Measurements from ENCODE around the gene RARRES1.
A peak's percentile ranks its signal among the peaks of the same experiment; 100 is the strongest.

RARRES1 gene

DNA sequence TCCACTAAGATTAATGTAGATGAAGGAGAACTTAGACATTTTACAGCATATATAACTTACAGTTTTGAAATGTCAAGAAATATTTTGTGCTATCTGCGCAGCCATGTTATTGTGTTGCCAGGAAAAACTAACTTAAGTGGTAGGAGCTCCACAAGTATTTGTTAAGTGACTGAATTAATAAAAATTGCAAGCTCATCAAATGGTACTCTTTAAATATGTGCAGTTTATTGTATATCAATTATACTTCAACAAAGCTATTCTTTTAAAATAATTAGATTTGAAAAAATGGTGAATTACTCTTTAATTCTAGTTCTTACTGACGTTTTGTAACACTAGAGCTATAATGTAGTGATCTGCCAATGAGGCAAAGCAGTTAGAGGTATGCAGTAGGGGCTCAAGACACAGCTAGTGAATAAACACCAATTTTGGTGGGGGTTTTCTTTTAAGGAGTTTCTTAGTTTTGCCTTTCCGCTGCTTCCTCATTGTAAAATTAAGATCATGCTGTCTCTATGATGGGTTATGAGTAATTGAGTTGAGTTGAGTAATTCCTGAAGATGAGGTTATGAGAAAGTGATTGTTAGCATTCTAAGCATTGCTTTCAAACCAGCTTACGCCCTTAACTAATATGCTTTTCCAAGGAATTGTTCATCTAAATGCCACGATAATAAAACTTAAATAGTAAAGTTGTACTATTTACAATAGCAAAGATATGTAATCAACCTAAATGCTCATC is 48.9 kb downstream of the RARRES1 start:
- DNase-seq = no peak

DNA sequence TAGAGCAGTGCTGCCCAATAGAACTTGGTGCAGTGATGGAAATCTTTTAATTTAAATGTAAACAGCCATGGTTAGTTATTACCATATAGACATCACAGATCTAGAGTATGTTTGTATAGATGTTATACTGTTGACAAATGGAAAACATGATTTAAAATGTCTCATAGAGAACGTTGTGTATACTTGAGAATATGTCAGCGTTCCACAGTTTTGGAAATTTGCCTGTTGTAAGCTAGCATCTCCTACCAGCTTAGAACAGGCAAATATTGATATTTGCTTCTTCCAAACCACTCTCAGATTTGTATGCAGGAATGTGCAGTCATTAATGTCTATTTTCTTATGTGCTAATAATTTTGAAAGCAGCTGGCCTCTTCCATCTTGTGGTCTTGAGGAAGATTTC is 51.4 kb downstream of the RARRES1 start:
- peak in 1 of 2 experiments; percentile 19 for DNase-seq

DNA sequence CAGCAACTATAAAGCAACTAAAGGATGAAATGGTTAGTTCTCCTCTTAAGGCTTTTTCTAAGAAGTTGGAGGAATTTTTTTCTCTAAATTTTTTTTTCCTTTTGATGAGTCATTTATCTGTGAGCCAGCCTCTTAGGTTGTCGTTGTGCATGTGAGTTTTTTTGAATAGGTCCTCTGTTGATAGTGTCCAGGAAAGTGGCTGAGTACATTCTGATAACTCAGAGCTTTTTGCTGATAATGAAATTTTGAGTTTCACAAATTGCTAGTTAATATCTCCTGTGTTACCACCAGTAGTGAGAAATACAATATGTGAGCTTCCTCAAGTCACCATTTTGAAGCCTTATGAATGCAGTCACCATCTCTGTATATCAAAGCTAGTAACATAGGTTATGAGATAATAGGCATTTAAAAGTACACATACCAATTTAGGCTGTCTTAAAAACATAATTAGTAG is 52.7 kb downstream of the RARRES1 start:
- DNase-seq = no peak

DNA sequence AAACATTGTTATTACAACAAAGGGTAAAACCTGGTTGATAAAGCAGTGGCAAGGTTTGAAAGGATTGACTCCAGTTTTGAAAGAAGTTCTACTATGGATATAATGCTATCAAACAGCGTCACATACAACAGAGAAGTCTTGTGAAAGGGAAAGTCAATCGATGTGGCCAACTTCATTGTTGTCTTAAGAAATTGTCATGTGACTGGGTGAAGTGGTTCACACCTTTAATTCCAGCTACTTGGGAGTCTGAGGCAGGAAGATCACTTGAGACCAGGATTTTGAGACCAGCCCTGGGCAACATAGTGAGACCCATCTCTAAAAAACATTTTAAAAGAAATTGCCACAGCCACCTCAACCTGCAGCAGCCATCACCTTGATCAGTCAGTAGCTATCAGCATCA is 53.6 kb downstream of the RARRES1 start:
- no peak for DNase-seq

DNA sequence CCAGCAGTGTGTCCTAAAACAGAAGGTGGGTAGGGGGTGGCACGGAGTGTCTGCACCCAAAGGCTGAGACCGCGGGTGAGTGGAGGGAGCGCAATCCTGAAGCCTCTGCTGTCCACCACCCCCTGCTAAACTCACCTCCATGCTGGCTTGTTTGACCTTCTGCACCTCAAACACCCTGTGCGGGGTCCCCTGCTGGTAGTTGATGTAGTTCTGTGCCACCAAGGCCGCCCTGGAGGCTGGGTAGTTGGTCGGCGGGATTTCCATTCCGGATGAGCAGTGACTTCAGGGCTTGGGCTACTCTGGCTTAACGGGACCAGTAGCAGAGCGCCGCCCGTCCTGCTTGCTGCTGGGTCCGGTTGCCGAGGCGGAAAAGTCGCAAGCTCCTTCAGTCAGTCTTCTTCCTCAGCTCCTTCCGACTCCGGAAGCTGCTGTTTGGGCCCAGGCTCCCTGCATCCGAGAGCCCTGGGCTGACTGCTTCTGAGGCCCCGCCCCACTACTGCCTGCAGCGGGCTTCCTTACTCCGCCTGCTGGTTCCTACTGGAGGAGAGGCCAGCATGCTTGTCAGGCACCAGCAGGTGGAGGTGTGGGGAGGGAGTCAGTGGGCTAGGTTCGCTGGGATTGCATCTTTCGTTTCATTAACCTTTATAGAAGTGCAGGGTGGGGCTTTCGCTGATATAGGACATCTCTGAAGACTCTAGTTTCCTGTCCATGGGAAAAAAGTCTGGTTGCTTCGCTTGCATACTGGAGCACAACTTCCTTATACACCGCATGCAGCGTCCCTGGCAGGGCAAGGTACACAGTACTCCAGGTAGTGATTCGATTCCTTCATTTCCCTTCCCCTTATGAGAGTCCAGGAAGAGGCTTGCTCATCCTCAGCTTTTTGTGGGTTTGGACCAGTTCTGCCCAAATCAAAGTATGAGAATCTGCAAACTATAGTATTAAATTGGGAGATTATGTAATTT is 59.8 kb downstream of the RARRES1 start, which contains the start of gene LXN:
LXN (minus strand) TSS at position 434 of the 962 bp plus-strand sequence; CDS start at position 264, 170 bp downstream.
- DNase-seq = no peak

DNA sequence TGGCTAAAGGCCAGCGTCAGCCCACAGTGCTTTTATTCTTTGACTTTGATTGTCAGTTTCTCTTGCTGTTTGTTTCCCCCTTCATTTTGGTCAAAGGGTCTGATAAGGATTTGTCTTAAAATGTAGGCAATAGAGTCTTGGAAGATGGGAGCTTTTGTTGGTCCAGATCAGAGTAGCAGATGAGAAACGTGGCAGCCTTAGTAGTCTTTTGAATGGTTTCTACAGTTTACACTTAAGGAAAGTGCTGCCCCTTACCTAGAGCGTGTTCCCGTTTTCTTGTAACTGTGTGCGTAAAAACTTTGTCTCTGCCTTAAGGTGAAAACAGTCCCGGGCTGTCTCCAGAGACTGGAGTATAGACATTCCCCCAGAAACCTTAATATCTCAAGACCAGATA is 60.4 kb downstream of the RARRES1 start:
- no peak for DNase-seq

DNA sequence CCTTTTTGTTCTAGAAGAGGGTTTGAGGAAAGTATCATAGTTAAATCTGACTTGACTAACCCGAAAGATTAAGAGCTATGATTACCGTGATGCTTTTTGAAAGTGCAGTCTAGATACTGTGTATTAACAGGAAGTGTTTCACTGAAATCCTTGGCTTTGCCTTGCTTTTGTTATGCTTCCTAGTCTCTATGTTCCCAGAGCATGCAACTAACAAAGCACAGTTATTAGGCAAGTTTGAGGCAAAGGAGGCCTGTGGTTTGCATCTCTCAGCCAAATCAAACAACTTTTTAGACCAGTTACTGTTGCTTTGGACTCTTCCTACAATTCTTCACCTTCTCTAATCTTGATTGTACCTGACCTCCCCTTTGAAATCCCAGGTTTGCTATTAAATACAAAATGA is 63.8 kb downstream of the RARRES1 start:
- no peak for DNase-seq

DNA sequence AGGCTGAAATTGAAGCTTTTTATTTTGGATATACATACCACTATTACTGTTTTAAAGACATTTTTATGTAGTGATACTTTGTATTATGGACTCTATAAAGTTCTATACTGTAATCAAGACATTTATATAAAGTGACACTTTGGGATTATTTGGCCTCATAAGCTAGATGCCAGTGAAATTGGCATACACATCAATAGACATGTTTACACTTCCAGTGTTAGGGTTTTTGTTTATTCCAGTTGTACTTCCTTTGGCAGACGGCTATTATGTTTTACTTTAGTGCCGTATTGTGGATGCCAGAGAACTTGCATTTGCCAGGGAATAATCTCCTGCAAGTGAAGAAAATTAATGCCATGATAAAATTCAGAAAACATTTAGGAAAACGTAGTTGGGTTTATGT is 65.8 kb downstream of the RARRES1 start:
- no peak for DNase-seq

DNA sequence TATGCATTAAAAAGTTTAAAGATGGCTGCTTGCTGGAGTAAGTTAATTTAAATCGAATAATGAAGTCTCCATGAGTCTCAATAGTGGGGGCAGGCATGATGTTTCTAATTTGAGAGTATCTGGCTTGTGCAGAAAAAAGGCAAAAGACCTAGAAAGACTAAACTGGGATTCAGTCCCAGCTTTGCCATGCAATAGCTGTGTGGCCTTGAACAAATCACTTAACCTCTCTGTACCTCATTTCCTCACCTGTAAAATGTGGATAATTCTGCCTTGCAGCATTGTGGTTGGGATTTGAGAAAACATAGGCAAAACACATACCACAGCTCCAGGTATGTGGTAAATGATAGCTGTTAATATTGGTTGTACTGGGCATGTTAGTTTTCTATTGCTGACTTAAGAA is 68.4 kb downstream of the RARRES1 start:
- no peak for DNase-seq

DNA sequence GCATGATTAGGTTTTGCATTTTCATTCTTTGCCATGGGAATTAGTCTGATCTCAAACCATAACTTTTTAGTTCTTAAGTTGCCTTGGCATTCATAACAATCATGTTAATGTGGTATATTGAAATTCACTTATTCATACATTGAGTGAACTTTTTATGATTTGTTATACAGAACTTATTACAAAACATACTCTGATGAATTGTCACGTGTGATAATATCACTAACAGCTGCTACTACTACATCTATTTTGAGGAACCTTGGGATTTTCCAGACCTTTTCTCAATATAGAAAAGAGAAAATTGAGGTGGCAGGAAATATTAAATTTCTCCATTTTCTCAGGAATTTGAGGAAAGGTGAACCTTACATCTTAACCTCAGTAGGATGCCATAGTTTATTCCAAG is 69.0 kb downstream of the RARRES1 start:
- DNase-seq = no peak

DNA sequence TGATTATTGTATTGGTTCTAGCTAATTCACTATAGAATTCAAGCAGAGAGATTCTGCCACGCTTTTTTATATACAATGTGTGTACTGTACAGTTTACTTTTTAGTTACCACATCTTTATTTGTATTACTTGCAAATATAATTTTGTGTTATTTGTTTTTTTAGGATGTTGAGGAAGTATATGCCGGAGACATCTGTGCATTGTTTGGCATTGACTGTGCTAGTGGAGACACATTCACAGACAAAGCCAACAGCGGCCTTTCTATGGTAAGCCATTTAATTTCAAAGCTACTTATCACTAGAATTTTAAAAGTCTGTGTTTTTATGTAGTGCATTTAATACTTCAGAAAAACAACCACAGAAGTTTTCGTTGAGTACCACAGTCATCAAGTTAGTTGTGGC is 71.5 kb downstream of the RARRES1 start:
- no peak for DNase-seq

DNA sequence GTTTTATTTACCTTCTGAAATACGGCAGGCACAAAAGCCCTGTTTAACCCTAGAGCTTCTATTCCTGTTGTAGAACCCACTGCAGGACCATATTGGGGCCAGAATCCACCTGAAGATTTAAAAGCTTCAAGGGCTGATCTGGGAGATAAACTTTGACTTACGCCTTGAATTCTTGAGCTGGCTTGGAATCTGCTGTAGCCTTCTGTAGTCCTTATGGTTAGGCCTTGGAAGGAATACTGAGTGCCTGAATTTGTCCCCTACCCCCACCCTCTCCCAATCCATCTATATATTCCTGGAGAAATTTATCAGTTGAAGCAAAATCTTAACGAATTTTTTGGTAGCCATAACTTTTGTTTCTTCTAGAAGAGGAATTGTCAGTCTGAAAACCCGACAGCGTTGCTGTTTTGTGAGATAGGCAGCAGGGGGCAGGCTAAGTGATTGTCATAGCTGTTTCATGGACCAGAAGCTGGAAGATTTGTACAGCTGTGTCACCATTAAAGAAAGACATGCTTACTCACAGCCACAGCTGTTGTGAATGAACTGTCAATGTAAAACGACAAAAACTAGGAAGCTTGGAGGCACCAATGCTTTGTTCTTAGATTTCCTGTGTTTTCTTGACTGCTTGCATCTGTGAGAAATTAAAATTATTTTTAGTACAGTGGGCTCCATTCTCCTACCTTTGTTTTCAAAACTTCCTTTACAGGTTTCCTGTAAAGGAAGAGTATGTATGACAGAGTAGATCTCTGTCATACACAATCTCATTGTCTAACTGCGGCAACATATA is 72.6 kb downstream of the RARRES1 start:
- peak in 1 of 2 experiments; percentile 51 for DNase-seq

DNA sequence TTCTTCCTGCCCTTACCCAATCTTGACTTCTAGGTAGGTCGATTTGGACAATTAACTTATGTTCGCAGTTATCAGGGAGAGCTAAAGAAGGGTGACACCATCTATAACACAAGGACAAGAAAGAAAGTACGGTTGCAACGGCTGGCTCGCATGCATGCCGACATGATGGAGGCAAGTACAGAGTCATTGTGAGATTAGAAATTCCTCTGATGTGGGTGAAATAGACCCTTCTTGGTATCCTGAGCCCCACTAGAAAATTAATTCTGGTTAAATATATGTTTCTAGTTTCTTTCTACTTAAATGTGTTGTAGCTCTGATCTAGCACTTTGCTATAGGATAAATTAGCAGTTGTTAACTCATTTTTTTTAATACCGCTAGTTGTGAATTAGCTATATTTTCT is 73.4 kb downstream of the RARRES1 start:
- DNase-seq = no peak

DNA sequence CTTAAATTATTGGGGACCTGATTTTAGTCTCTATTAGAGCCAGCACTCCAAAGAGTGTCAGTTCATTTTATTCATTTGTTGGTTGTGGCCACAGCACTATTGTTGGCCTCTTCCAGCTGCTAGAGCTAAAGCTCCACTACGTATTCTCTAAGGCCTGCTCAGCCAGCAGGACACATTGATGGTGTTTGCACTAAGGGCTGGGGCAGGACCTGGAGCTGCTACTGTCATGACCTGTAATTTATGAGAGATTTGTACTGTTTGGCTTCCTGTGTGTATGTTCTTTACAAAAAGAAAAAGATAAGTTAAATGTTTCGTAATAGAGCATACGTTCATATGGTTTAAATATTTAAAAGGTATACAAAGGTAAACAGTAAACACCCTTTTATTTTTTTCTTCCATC is 79.8 kb downstream of the RARRES1 start:
- DNase-seq = no peak

DNA sequence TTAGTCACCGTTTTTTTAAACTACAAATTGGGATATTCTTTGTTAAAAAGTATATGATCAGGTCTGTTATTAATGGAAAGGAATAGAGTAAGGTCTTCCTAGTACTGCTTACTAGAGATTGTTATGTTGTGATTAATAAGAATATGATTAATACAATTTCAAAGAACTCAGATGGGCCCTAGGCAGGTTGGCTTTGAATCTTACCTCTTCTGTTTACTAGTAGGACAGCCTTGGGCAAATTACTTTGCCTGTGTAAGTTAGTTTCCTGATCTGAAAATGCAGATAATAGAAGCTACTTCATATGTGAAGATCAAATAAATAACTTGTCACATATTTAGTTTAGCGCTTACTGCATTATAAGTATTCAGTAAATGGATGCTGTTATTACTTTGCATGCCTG is 81.1 kb downstream of the RARRES1 start:
- DNase-seq = no peak

DNA sequence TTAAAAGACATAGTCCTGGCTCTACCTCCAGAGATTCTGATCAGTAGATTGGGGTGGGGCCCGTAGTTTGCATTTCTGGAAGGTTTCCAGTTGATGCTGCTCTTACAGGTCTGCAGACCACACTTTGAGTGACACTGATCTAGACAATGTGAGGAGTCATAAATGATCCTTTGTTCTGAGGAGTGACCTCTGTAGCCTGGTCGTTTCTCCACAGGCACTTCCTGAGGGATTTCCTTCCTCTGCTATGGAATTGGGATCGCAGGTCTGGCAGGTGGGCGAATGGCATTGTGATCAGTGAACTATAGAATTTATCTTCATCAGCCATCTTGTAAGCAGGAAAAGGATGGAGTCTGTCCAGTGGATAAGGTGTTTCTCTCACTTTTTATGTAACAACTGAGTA is 82.5 kb downstream of the RARRES1 start:
- peak; percentile 65 to 74 for DNase-seq

Data from NCI-H526 (cell line).